SK-N-SH (cell line): ENCODE results near the gene SIX4. TPM values are rescaled to one million over a fixed set of nuclear protein-coding genes. Genes with fewer than 3 reads are reported as not detected.

Source experiments
- CTCF ChIA-PET: fragments of 300-600, 350-600 bp; formaldehyde crosslinking; extraction: SDS; loops from one replicate; lab custom pipeline; 2021; lab: Yijun Ruan, JAX
- POLR2A ChIA-PET: fragments of 350-600 bp; sonication (Branson Sonifier 250); formaldehyde crosslinking; extraction: SDS; loops from one replicate; lab custom pipeline; 2020; ENCODE audit warnings: antibody characterized with exemption, inconsistent platforms; lab: Yijun Ruan, JAX
- DNase-seq: peaks from one replicate; pipeline ENCODE4 v3.0.0; 2012
- H2AFZ ChIP-seq: fragments of 200-600 bp; sonication (generic); 2 replicates; pipeline ENCODE4 v1.8.1; 2016; ENCODE audit warnings: antibody characterized with exemption, mild to moderate bottlenecking, low read depth
- H3F3A ChIP-seq: fragments of 200-600 bp; sonication (generic); replicated peaks from 2 replicates; pipeline ENCODE3; 2016; ENCODE audit warnings: antibody characterized with exemption, mild to moderate bottlenecking; ENCODE audit not compliant: insufficient read depth
- H3K27ac ChIP-seq, 2 experiments: fragments of 200-500 bp in 1 of 2; fragments of 200-600 bp in 1 of 2; sonication (Bioruptor generic) in 1 of 2; sonication (generic), shearing (Covaris generic) in 1 of 2; 2 replicates each; pipeline versions ENCODE4 v1.5.1 to v1.6.1; 2014 to 2016; ENCODE audit warnings: low read depth in 2 of 2, inconsistent platforms in 1 of 2, low read length in 1 of 2, mild to moderate bottlenecking in 1 of 2, mixed read lengths in 1 of 2
- H3K27me3 ChIP-seq: fragments of 200-600 bp; sonication (generic), shearing (Covaris generic); 2 replicates; pipeline ENCODE4 v1.6.1; 2016; ENCODE audit warnings: mixed run types; ENCODE audit not compliant: insufficient read depth
- H3K36me3 ChIP-seq, 2 experiments: fragments of 200-500 bp in 1 of 2; fragments of 200-600 bp in 1 of 2; sonication (Bioruptor generic) in 1 of 2; sonication (generic) in 1 of 2; replicated peaks in 1 of 2; 2 replicates each; pipeline versions ENCODE3 to v1.5.1; 2014 to 2016; ENCODE audit warnings: low read length in 1 of 2, mild to moderate bottlenecking in 1 of 2; ENCODE audit not compliant: insufficient read depth in 2 of 2, control insufficient read depth in 1 of 2
- H3K4me1 ChIP-seq, 2 experiments: fragments of 200-500 bp in 1 of 2; fragments of 200-600 bp in 1 of 2; sonication (Bioruptor generic) in 1 of 2; sonication (generic), shearing (Covaris generic) in 1 of 2; 2 replicates each; pipeline versions ENCODE4 v1.5.1 to v1.6.1; 2014 to 2016; ENCODE audit warnings: low read depth in 1 of 2, low read length in 1 of 2, mixed run types in 1 of 2; ENCODE audit not compliant: insufficient read depth in 2 of 2, control insufficient read depth in 1 of 2
- H3K4me2 ChIP-seq: fragments of 200-600 bp; sonication (generic), shearing (Covaris generic); 2 replicates; pipeline ENCODE4 v1.6.1; 2017; ENCODE audit warnings: mixed run types
- H3K4me3 ChIP-seq, 2 experiments: fragments of 200-500 bp in 1 of 2; fragments of 200-600 bp in 1 of 2; sonication (Bioruptor generic) in 1 of 2; sonication (generic), shearing (Covaris generic) in 1 of 2; 2 replicates each; pipeline versions ENCODE4 v1.5.1 to v1.8.1; 2014 to 2016; ENCODE audit warnings: low read depth in 2 of 2, inconsistent platforms in 1 of 2, low read length in 1 of 2, mild to moderate bottlenecking in 1 of 2, mixed read lengths in 1 of 2, moderate library complexity in 1 of 2
- H3K79me2 ChIP-seq: fragments of 200-600 bp; sonication (generic); 2 replicates; pipeline ENCODE4 v1.8.1; 2017; ENCODE audit warnings: mild to moderate bottlenecking; ENCODE audit not compliant: insufficient read depth
- H3K9ac ChIP-seq: fragments of 200-600 bp; sonication (generic); 2 replicates; pipeline ENCODE4 v1.6.1; 2017; ENCODE audit warnings: mixed run types
- H3K9me2 ChIP-seq: fragments of 200-600 bp; sonication (generic); 2 replicates; pipeline ENCODE4 v1.6.1; 2017; ENCODE audit warnings: mixed run types
- H3K9me3 ChIP-seq: fragments of 200-600 bp; sonication (generic); 2 replicates; pipeline ENCODE4 v1.6.1; 2017; ENCODE audit warnings: mixed run types, mild to moderate bottlenecking, moderate library complexity
- H4K20me1 ChIP-seq: fragments of 200-600 bp; sonication (generic); 2 replicates; pipeline ENCODE4 v1.6.1; 2017; ENCODE audit warnings: mild to moderate bottlenecking, mixed run types; ENCODE audit not compliant: insufficient read depth
- ELF1 ChIP-seq: IDR thresholded peaks from 2 replicates; pipeline ENCODE4 v1.4.0; 2012
- EP300 ChIP-seq, 2 experiments: IDR thresholded peaks; 2 replicates each; pipeline versions ENCODE4 v1.4.0 to v1.6.1; 2012; ENCODE audit warnings: borderline replicate concordance in 1 of 2, low read depth in 1 of 2, low read length in 1 of 2
- FOXJ3 ChIP-seq: sonication (generic); formaldehyde crosslinking; IDR thresholded peaks from 2 replicates; pipeline ENCODE4 v1.5.1; 2020; ENCODE audit warnings: mild to moderate bottlenecking, missing genetic modification reagents
- JUND ChIP-seq: IDR thresholded peaks from 2 replicates; pipeline ENCODE4 v1.4.0; 2012
- MEF2A ChIP-seq: IDR thresholded peaks from 2 replicates; pipeline ENCODE4 v1.4.0; 2012; ENCODE audit warnings: low read depth, borderline replicate concordance
- MXI1 ChIP-seq: IDR thresholded peaks from 2 replicates; pipeline ENCODE4 v1.6.1; 2012; ENCODE audit warnings: mild to moderate bottlenecking, low read depth, low read length, improper control_type of control experiment
- NFIC ChIP-seq: IDR thresholded peaks from 2 replicates; pipeline ENCODE4 v1.4.0; 2012; ENCODE audit warnings: borderline replicate concordance
- RCOR1 ChIP-seq: fragments of 150-350 bp; IDR thresholded peaks from 2 replicates; pipeline ENCODE4 v1.6.1; 2017; ENCODE audit warnings: antibody characterized with exemption, low read length
- RFX5 ChIP-seq: IDR thresholded peaks from 2 replicates; pipeline ENCODE4 v1.6.1; 2012; ENCODE audit warnings: mild to moderate bottlenecking, improper control_type of control experiment, low read length
- TAF1 ChIP-seq: IDR thresholded peaks from 2 replicates; pipeline ENCODE4 v1.6.1; 2012; ENCODE audit warnings: low read depth, mild to moderate bottlenecking, low read length, moderate library complexity, borderline replicate concordance
- WGBS: methylation state at CpG from one replicate; pipeline ENCODE4 v1.1.6; 2017; ENCODE audit warnings: low lambda C conversion rate; 5-methylcytosine and 5-hydroxymethylcytosine counted together
- polyA plus RNA-seq, 3 experiments: library from polyadenylated mRNA; depleted of rRNA; stranded (reverse); fragments of >200 nt; gene quantifications; 2 replicates each; pipeline ENCODE4 v1.2.3, GENCODE V29; 2012
- TF ChIP-seq, protein P1 (sequence below): IDR thresholded peaks from 2 replicates; pipeline ENCODE4 v1.4.0; 2012; ENCODE audit warnings: low read depth
- TF ChIP-seq, protein P2 (sequence below): fragments of 200-600 bp; sonication (generic); IDR thresholded peaks from 2 replicates; pipeline ENCODE4 v1.6.1; 2017; ENCODE audit warnings: antibody characterized with exemption, mild to moderate bottlenecking, moderate library complexity
- TF ChIP-seq, protein P3 (sequence below): IDR thresholded peaks from 2 replicates; pipeline ENCODE4; 2012
- TF ChIP-seq, protein P4 (sequence below): IDR thresholded peaks from 2 replicates; pipeline ENCODE4 v1.4.0; 2012; ENCODE audit warnings: low read depth, borderline replicate concordance

The SIX4 gene
- polyA plus RNA-seq, 1 of the 3 experiments (the other 2 are of a cell fraction), result 3.3 TPM

DNA sequence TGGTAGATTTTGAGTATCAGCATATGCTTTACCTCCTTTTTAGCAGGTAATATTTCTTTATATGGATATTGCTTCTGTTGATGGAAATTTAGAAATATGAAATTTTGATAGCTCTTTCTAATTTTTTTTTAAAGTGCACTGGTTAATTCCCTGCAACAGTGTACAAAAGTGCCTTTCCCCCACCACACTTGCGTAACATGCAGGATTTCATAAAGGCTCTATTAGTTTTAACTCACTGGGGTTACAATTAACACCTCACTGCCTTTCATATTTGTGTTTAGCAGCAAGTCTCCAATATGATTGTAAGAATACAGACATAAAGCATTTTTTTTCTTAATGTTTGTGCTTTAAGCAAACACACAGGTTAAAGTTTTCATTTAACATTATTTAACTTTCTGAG, 36.1 kb upstream of the SIX4 start:
- no peaks in the 10 kb centered on the region for H3K9me2 ChIP-seq
- H3K4me3 ChIP-seq, result no peak overlapping the region
- H2AFZ ChIP-seq, result no peak overlapping the region
- peaks cover 91% of the 10 kb centered on the region for H3K79me2 ChIP-seq
- H3K4me2 ChIP-seq, result no peak overlapping the region
- H3F3A ChIP-seq, result peaks cover 17% of the 10 kb centered on the region
- peaks cover 0 to 31% of the 10 kb centered on the region in 2 experiments; a peak in 3 of 4 replicates for H3K4me1 ChIP-seq
- H3K9me3 ChIP-seq, result no peaks in the 10 kb centered on the region
- ChIA-PET POLR2A (no interaction called here), CTCF (no interaction called here)
- H4K20me1 ChIP-seq, result peaks cover 8% of the 10 kb centered on the region; the same call in 1 of the 2 replicates
- no peak overlapping the region for H3K9ac ChIP-seq
- no peaks in the 10 kb centered on the region for H3K27me3 ChIP-seq
- H3K36me3 ChIP-seq, result no peaks in the 10 kb centered on the region
- WGBS, result 100% methylated on average over 1 of the region's 1 CpG
- TF ChIP-seq, protein P1, sequence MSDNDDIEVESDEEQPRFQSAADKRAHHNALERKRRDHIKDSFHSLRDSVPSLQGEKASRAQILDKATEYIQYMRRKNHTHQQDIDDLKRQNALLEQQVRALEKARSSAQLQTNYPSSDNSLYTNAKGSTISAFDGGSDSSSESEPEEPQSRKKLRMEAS, result no peak
- TF ChIP-seq, protein P2, sequence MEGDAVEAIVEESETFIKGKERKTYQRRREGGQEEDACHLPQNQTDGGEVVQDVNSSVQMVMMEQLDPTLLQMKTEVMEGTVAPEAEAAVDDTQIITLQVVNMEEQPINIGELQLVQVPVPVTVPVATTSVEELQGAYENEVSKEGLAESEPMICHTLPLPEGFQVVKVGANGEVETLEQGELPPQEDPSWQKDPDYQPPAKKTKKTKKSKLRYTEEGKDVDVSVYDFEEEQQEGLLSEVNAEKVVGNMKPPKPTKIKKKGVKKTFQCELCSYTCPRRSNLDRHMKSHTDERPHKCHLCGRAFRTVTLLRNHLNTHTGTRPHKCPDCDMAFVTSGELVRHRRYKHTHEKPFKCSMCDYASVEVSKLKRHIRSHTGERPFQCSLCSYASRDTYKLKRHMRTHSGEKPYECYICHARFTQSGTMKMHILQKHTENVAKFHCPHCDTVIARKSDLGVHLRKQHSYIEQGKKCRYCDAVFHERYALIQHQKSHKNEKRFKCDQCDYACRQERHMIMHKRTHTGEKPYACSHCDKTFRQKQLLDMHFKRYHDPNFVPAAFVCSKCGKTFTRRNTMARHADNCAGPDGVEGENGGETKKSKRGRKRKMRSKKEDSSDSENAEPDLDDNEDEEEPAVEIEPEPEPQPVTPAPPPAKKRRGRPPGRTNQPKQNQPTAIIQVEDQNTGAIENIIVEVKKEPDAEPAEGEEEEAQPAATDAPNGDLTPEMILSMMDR, result no peak
- TF ChIP-seq, all 33 proteins: peak for 0
- no peak for DNase-seq
- H3K27ac ChIP-seq, result no peak overlapping the region

DNA sequence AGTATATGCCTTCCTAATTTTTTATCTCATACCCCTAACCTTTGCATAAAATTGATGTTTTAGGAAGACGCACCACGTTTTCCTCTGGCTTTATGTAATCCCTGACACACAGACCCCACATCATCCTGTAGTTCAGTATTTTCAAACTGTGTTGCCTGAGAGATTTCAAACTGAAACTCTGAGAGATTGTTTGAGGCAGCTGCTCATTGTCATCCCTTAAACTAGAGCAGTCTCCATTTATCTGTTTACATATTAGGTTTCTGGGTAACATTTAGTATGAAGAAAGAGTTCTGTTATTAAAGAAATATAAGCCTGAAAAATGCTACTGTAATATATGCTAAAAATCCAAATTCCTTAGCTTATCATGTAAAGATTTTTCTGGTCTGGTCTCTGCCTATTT, 34.7 kb upstream of the SIX4 start:
- ChIA-PET POLR2A (no interaction called here), CTCF (interaction anchor here (0.7 kb wide), 1 partner anchor 542 kb away, joined by 3 read pairs; no protein-coding TSS in a partner anchor)
- 96% methylated on average over 2 of the region's 2 CpGs for WGBS

More for the DNA sequence above, 34.7 kb upstream of the SIX4 start:
- H3K4me3 ChIP-seq, result no peak overlapping the region
- H3K9me2 ChIP-seq, result no peaks in the 10 kb centered on the region
- H3K9me3 ChIP-seq, result no peaks in the 10 kb centered on the region
- TF ChIP-seq, protein P3, sequence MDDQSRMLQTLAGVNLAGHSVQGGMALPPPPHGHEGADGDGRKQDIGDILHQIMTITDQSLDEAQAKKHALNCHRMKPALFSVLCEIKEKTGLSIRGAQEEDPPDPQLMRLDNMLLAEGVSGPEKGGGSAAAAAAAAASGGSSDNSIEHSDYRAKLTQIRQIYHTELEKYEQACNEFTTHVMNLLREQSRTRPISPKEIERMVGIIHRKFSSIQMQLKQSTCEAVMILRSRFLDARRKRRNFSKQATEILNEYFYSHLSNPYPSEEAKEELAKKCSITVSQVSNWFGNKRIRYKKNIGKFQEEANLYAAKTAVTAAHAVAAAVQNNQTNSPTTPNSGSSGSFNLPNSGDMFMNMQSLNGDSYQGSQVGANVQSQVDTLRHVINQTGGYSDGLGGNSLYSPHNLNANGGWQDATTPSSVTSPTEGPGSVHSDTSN, result no peak
- TF ChIP-seq FOXJ3 (CRISPR knock-in tag) (no peak), EP300 (IDR thresholded peaks at IDR 0.05; ENCODE audit: borderline replicate concordance in 1 of 2, low read depth in 1 of 2, low read length in 1 of 2) (no peak), NFIC (no peak), ELF1 (no peak), MXI1 (no peak), JUND (no peak), MEF2A (no peak), TAF1 (no peak), RFX5 (no peak), RCOR1 (no peak)
- TF ChIP-seq, protein P2, result no peak
- TF ChIP-seq, protein P1, result no peak
- TF ChIP-seq, protein P4, sequence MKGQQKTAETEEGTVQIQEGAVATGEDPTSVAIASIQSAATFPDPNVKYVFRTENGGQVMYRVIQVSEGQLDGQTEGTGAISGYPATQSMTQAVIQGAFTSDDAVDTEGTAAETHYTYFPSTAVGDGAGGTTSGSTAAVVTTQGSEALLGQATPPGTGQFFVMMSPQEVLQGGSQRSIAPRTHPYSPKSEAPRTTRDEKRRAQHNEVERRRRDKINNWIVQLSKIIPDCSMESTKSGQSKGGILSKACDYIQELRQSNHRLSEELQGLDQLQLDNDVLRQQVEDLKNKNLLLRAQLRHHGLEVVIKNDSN, result no peak
- H3K9ac ChIP-seq, result no peak overlapping the region
- H3K27ac ChIP-seq, result no peak overlapping the region
- no peak for DNase-seq
- peaks cover 0 to 31% of the 10 kb centered on the region in 2 experiments; a peak in 3 of 4 replicates for H3K4me1 ChIP-seq
- no peak overlapping the region for H3K4me2 ChIP-seq
- H3K36me3 ChIP-seq, result no peaks in the 10 kb centered on the region
- H4K20me1 ChIP-seq, result peaks cover 8% of the 10 kb centered on the region; the same call in 1 of the 2 replicates
- H3F3A ChIP-seq, result peaks cover 17% of the 10 kb centered on the region
- no peak overlapping the region for H2AFZ ChIP-seq
- H3K79me2 ChIP-seq, result peaks cover 89% of the 10 kb centered on the region
- H3K27me3 ChIP-seq, result no peaks in the 10 kb centered on the region
